Caco-2 (cell line): Measurements from ENCODE around the gene ACCS. TPM values are rescaled to one million over a fixed set of nuclear protein-coding genes. Genes with fewer than 3 reads are reported as not detected.
A peak's percentile ranks its signal among the peaks of the same experiment; 100 is the strongest.

Experiments
- BruUV-seq: library from RNA; stranded (reverse); fragments of 400-500 nt; replicated peaks from 2 replicates; lab custom pipeline; 2021; lab: Mats Ljungman, UMichigan
- CTCF ChIA-PET: fragments of 300-600 bp; sonication (Branson Sonifier 250); formaldehyde crosslinking; loops from one replicate; lab custom pipeline; 2022; ENCODE audit warnings: antibody characterized with exemption; lab: Charles Lee
- POLR2A ChIA-PET: fragments of 300-600 bp; sonication (Branson Sonifier 250); formaldehyde crosslinking; loops from one replicate; lab custom pipeline; 2022; ENCODE audit warnings: antibody characterized with exemption; lab: Charles Lee
- DNase-seq, 2 experiments: peaks; one replicate each; pipeline versions ENCODE4 v3.0.0 to v3.0.0-alpha.2; 2020 to 2022
- H3K27me3 ChIP-seq: replicated peaks from 2 replicates; pipeline ENCODE4 v1.6.0; 2011; ENCODE audit warnings: low read length; ENCODE audit not compliant: control insufficient read depth, insufficient read depth
- H3K36me3 ChIP-seq: 2 replicates; pipeline ENCODE4 v1.5.1; 2011; ENCODE audit warnings: low read length; ENCODE audit not compliant: control insufficient read depth, insufficient read depth
- H3K4me1 ChIP-seq: fragments of 250-450 bp; sonication (Bioruptor Pico); 2 replicates; pipeline ENCODE4 v1.5.1; 2020; ENCODE audit warnings: mild to moderate bottlenecking
- H3K4me3 ChIP-seq: 2 replicates; pipeline ENCODE4 v1.5.1; 2011; ENCODE audit warnings: low read depth, mild to moderate bottlenecking, control low read depth, low read length
- H3K9me3 ChIP-seq: fragments of 250-450 bp; sonication (Bioruptor Pico); 2 replicates; pipeline ENCODE4 v1.5.1; 2020; ENCODE audit warnings: mild to moderate bottlenecking, moderate library complexity
- H3K27ac Mint-ChIP-seq: one replicate; pipeline ENCODE4 v1.8.0; 2022; ENCODE audit warnings: mixed read lengths; ENCODE audit not compliant: unreplicated experiment
- H3K27me3 Mint-ChIP-seq: one replicate; pipeline ENCODE4 v1.8.0; 2022; ENCODE audit warnings: mixed read lengths; ENCODE audit not compliant: insufficient read depth, unreplicated experiment
- H3K36me3 Mint-ChIP-seq: one replicate; pipeline ENCODE4 v1.8.0; 2022; ENCODE audit warnings: mild to moderate bottlenecking, mixed read lengths; ENCODE audit not compliant: insufficient read depth, unreplicated experiment
- H3K4me1 Mint-ChIP-seq: one replicate; pipeline ENCODE4 v1.8.0; 2022; ENCODE audit warnings: low read depth, mixed read lengths; ENCODE audit not compliant: unreplicated experiment
- H3K4me3 Mint-ChIP-seq: one replicate; pipeline ENCODE4 v1.8.0; 2022; ENCODE audit warnings: mild to moderate bottlenecking, moderate library complexity, mixed read lengths; ENCODE audit not compliant: unreplicated experiment
- H3K9me3 Mint-ChIP-seq: one replicate; pipeline ENCODE4 v1.8.0; 2022; ENCODE audit warnings: mixed read lengths; ENCODE audit not compliant: unreplicated experiment
- intact Hi-C: fragments of 100-400 bp; cut with micrococcal nuclease; formaldehyde crosslinking; loops from one replicate; pipeline ENCODE4 v1.10.0; 2022; ENCODE audit not compliant: unreplicated experiment
- total RNA-seq: library from RNA; stranded (reverse); gene quantifications from 2 replicates; pipeline ENCODE4 v1.2.3, GENCODE V29; 2022
- TF ChIP-seq, protein P1 (sequence below), 2 experiments: fragments of 200-600 bp in 1 of 2; IDR thresholded peaks; 1 replicate in 1 of 2; 2 replicates in 1 of 2; pipeline versions ENCODE4 v1.5.1 to v1.8.0; 2011 to 2022; ENCODE audit warnings: antibody characterized with exemption in 1 of 2, control low read depth in 1 of 2, inconsistent platforms in 1 of 2, low read depth in 1 of 2, low read length in 1 of 2, mild to moderate bottlenecking in 1 of 2, moderate library complexity in 1 of 2; ENCODE audit not compliant: insufficient read depth in 1 of 2, severe bottlenecking in 1 of 2, unreplicated experiment in 1 of 2

ACCS gene
- total RNA-seq, 1 experiment from 2014 or later: 24.7 TPM

DNA sequence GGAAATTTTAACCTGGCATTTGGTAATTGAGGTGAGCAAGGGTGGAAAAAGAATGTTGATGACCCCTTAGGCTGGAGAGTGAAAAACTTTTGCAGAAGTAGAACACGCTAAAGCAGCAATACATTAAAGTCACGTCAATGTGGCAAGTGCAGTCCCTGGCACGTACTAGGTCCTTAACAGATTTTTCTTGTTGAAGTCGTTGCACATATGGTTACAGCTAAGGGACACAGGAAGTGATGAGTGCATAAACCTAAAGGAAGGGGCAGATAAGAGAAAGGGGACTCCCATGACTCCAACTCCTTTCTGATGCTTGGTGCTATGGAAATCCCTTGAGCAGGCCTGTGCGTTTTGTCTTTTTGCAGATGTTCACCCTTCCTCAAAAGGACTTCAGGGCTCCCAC is 1.2 kb downstream of the ACCS start:
- H3K27ac Mint-ChIP-seq: no peak overlapping the region
- TF ChIP-seq, protein P1, sequence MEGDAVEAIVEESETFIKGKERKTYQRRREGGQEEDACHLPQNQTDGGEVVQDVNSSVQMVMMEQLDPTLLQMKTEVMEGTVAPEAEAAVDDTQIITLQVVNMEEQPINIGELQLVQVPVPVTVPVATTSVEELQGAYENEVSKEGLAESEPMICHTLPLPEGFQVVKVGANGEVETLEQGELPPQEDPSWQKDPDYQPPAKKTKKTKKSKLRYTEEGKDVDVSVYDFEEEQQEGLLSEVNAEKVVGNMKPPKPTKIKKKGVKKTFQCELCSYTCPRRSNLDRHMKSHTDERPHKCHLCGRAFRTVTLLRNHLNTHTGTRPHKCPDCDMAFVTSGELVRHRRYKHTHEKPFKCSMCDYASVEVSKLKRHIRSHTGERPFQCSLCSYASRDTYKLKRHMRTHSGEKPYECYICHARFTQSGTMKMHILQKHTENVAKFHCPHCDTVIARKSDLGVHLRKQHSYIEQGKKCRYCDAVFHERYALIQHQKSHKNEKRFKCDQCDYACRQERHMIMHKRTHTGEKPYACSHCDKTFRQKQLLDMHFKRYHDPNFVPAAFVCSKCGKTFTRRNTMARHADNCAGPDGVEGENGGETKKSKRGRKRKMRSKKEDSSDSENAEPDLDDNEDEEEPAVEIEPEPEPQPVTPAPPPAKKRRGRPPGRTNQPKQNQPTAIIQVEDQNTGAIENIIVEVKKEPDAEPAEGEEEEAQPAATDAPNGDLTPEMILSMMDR (IDR thresholded peaks at IDR 0.05; ENCODE audit: insufficient read depth in 1 of 2, low read depth in 1 of 2, low read length in 1 of 2, severe bottlenecking in 1 of 2, unreplicated experiment in 1 of 2): no peak
- intact Hi-C loops: loop anchor here (2.0 kb wide), 1 partner anchor 28 kb away; the partner anchor contains the start of gene EXT2
- no peaks in the 10 kb centered on the region for H3K27me3 ChIP-seq
- no peak for DNase-seq
- ChIA-PET CTCF (no interaction called here), POLR2A (no interaction called here)
- peak overlapping the region; percentile 81 for H3K4me3 Mint-ChIP-seq
- peaks cover 9% of the 10 kb centered on the region for H3K27me3 Mint-ChIP-seq
- no peaks in the 10 kb centered on the region; the same call in 1 of the 2 replicates for H3K36me3 ChIP-seq
- no peak overlapping the region; the same call in 1 of the 2 replicates for H3K4me3 ChIP-seq
- peaks cover 4% of the 10 kb centered on the region for H3K4me1 ChIP-seq
- BruUV-seq: no TSS peak
- peaks cover 14% of the 10 kb centered on the region for H3K36me3 Mint-ChIP-seq
- H3K9me3 Mint-ChIP-seq: no peaks in the 10 kb centered on the region
- H3K9me3 ChIP-seq: no peaks in the 10 kb centered on the region
- H3K4me1 Mint-ChIP-seq: no peaks in the 10 kb centered on the region

DNA sequence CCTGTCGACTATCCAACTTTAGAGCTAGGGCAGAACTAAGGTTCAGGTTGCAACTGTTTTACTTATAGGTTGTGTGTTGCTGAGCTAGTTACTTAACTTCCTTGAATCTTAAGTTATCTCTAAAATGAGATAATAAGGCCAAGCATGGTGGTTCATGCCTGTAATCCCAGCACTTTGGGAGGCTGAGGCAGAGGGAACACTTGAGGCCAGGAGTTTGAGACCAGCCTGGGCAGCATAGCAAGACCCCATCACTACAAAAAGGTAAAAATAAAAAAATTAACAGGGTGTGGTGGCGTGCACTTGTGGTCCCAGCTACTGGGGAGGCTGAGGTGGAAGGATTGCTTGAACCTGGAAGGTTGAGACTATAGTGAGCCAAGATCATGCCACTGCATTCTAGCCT is 2.1 kb downstream of the ACCS start:
- intact Hi-C loops: no loop called here
- Histone ChIP-seq H3K4me1 (peaks cover 4% of the 10 kb centered on the region), H3K36me3 (no peaks in the 10 kb centered on the region; the same call in 1 of the 2 replicates), H3K4me3 (no peak overlapping the region), H3K27me3 (no peaks in the 10 kb centered on the region), H3K9me3 (no peaks in the 10 kb centered on the region)
- H3K27me3 Mint-ChIP-seq: peaks cover 3% of the 10 kb centered on the region
- no peaks in the 10 kb centered on the region for H3K4me1 Mint-ChIP-seq
- ChIA-PET CTCF (no interaction called here), POLR2A (no interaction called here)
- H3K36me3 Mint-ChIP-seq: peaks cover 14% of the 10 kb centered on the region
- no peak for DNase-seq
- TF ChIP-seq, protein P1 (IDR thresholded peaks at IDR 0.05; ENCODE audit: insufficient read depth in 1 of 2, low read depth in 1 of 2, low read length in 1 of 2, severe bottlenecking in 1 of 2, unreplicated experiment in 1 of 2): no peak
- no peaks in the 10 kb centered on the region for H3K9me3 Mint-ChIP-seq
- BruUV-seq: no TSS peak
- no peak overlapping the region for H3K27ac Mint-ChIP-seq
- no peak overlapping the region for H3K4me3 Mint-ChIP-seq

DNA sequence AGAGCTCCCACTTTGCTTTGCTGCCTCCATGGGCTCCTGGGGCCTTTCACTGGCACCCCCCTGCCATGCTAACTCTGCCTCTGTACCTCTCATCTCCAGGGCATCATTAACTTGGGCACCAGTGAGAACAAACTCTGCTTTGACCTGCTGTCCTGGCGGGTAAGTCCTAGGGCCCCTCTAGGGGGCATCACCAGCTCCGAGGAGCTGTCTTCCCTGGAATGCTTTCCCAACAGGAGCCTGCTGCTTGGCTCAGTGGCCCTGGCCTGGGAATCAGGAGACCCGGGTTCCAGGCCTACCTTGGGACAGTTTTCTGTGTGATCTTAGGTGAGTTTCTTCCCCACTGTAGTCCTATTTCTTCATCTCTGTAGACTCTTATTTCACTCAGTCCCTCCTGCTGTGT is 5.1 kb downstream of the ACCS start:
- intact Hi-C loops: no loop called here
- H3K4me1 Mint-ChIP-seq: no peaks in the 10 kb centered on the region
- CTCF ChIA-PET: interaction anchor here (0.6 to 1.0 kb wide), 3 partner anchors 15 to 453 kb away, joined by 3 read pairs; no protein-coding TSS in a partner anchor
- no peak overlapping the region for H3K27ac Mint-ChIP-seq
- TF ChIP-seq, protein P1 (IDR thresholded peaks at IDR 0.05; ENCODE audit: insufficient read depth in 1 of 2, low read depth in 1 of 2, low read length in 1 of 2, severe bottlenecking in 1 of 2, unreplicated experiment in 1 of 2): no peak
- BruUV-seq: no TSS peak
- Histone ChIP-seq H3K27me3 (no peaks in the 10 kb centered on the region), H3K4me3 (no peak overlapping the region), H3K9me3 (no peaks in the 10 kb centered on the region), H3K36me3 (peaks cover 3% of the 10 kb centered on the region), H3K4me1 (peaks cover 4% of the 10 kb centered on the region)
- H3K36me3 Mint-ChIP-seq: peaks cover 13% of the 10 kb centered on the region
- H3K4me3 Mint-ChIP-seq: no peak overlapping the region
- H3K9me3 Mint-ChIP-seq: no peaks in the 10 kb centered on the region
- no peaks in the 10 kb centered on the region for H3K27me3 Mint-ChIP-seq
- DNase-seq: no peak
- POLR2A ChIA-PET: no interaction called here
